GM23338 (cell line): ENCODE measurements around the gene LFNG. TPM values are rescaled to one million over a fixed set of nuclear protein-coding genes. Genes with fewer than 3 reads are reported as not detected.
A peak's percentile ranks its signal among the peaks of the same experiment; 100 is the strongest.
"Not testable (repeated sequence)": the region's sequence is repeated elsewhere in the genome, so short reads cannot be mapped to it uniquely, and the experiment has no call there.

Source experiments
- ATAC-seq: fragments of 200-7000 bp; cut with Tn5 transposase; 3 replicates; pipeline ENCODE4 v1.9.1; 2020
- DNase-seq: peaks from one replicate; pipeline ENCODE4 v3.0.0-alpha.2; 2015; ENCODE audit warnings: low spot score
- H2AFZ ChIP-seq: fragments of 200-600 bp; sonication (generic); 2 replicates; pipeline ENCODE4 v1.8.0; 2016; ENCODE audit warnings: antibody characterized with exemption, mild to moderate bottlenecking, moderate library complexity
- H3F3A ChIP-seq: fragments of 200-600 bp; sonication (generic); replicated peaks from 2 replicates; pipeline ENCODE4 v1.8.0; 2017; ENCODE audit warnings: antibody characterized with exemption, mixed run types, low read depth
- H3K27ac ChIP-seq: fragments of 200-600 bp; sonication (generic); 2 replicates; pipeline ENCODE4 v1.6.1; 2016; ENCODE audit warnings: low read depth
- H3K27me3 ChIP-seq: fragments of 200-600 bp; sonication (generic); 2 replicates; pipeline ENCODE4 v1.8.0; 2016; ENCODE audit warnings: mild to moderate bottlenecking, mixed run types, moderate library complexity; ENCODE audit not compliant: insufficient read depth
- H3K36me3 ChIP-seq: fragments of 200-600 bp; sonication (generic); 2 replicates; pipeline ENCODE4 v1.8.0; 2016; ENCODE audit warnings: mild to moderate bottlenecking; ENCODE audit not compliant: insufficient read depth
- H3K4me1 ChIP-seq: fragments of 200-600 bp; sonication (generic); 2 replicates; pipeline ENCODE4 v1.8.0; 2016; ENCODE audit warnings: mild to moderate bottlenecking, moderate library complexity; ENCODE audit not compliant: insufficient read depth
- H3K4me2 ChIP-seq: fragments of 200-600 bp; sonication (generic); 2 replicates; pipeline ENCODE4 v1.7.1; 2017; ENCODE audit warnings: mixed run types
- H3K4me3 ChIP-seq: fragments of 200-600 bp; sonication (generic); 2 replicates; pipeline ENCODE4 v1.6.1; 2016; ENCODE audit warnings: mixed run types
- H3K79me2 ChIP-seq: fragments of 200-600 bp; sonication (generic); replicated peaks from 2 replicates; pipeline ENCODE4 v1.8.0; 2017; ENCODE audit warnings: mild to moderate bottlenecking; ENCODE audit not compliant: insufficient read depth
- H3K9me2 ChIP-seq: fragments of 200-600 bp; sonication (generic); 2 replicates; pipeline ENCODE4 v1.8.0; 2017; ENCODE audit not compliant: insufficient read depth
- H4K20me1 ChIP-seq: fragments of 200-600 bp; sonication (generic); replicated peaks from 2 replicates; pipeline ENCODE4 v1.8.0; 2017; ENCODE audit warnings: mild to moderate bottlenecking; ENCODE audit not compliant: insufficient read depth
- H3K27ac Mint-ChIP-seq: 2 replicates; pipeline ENCODE4 v1.8.0; 2020; ENCODE audit warnings: inconsistent platforms, mild to moderate bottlenecking, moderate library complexity, mixed read lengths
- H3K27me3 Mint-ChIP-seq: 3 replicates; pipeline ENCODE4 v1.8.0; 2022; ENCODE audit warnings: low read depth, mild to moderate bottlenecking, moderate library complexity, mixed read lengths, inconsistent platforms; ENCODE audit not compliant: insufficient read depth, poor library complexity
- H3K36me3 Mint-ChIP-seq: 3 replicates; pipeline ENCODE4 v1.8.0; 2021; ENCODE audit warnings: low read depth, mild to moderate bottlenecking, inconsistent platforms, moderate library complexity, mixed read lengths
- H3K4me1 Mint-ChIP-seq: 3 replicates; pipeline ENCODE4 v1.8.0; 2020; ENCODE audit warnings: mild to moderate bottlenecking, inconsistent platforms, mixed read lengths
- H3K4me3 Mint-ChIP-seq: 3 replicates; pipeline ENCODE4 v1.8.0; 2021; ENCODE audit warnings: moderate library complexity, mild to moderate bottlenecking, inconsistent platforms, mixed read lengths
- H3K9me3 Mint-ChIP-seq: 3 replicates; pipeline ENCODE4 v1.8.0; 2020; ENCODE audit warnings: moderate library complexity, mild to moderate bottlenecking, inconsistent platforms, mixed read lengths
- EZH2 ChIP-seq: fragments of 200-600 bp; sonication (generic); IDR thresholded peaks from one replicate; pipeline ENCODE4 v1.8.0; 2017; ENCODE audit warnings: antibody characterized with exemption, mild to moderate bottlenecking, low read depth; ENCODE audit not compliant: unreplicated experiment
- EZH2phosphoT487 ChIP-seq: fragments of 200-600 bp; sonication (generic); IDR thresholded peaks from one replicate; pipeline ENCODE4 v1.8.1; 2018; ENCODE audit warnings: antibody characterized with exemption; ENCODE audit not compliant: unreplicated experiment
- ZNF114 ChIP-seq: fragments of 250-450 bp; sonication (Bioruptor Pico); IDR thresholded peaks from 2 replicates; pipeline ENCODE4 v1.5.0; 2020; ENCODE audit warnings: mild to moderate bottlenecking, moderate library complexity
- ZNF462 ChIP-seq: fragments of 250-450 bp; sonication (Bioruptor Pico); IDR thresholded peaks from 2 replicates; pipeline ENCODE4 v1.5.0; 2020; ENCODE audit warnings: mild to moderate bottlenecking, moderate library complexity
- polyA plus RNA-seq: library from polyadenylated mRNA; unstranded; fragments of >200 nt; fragmentation: Nextera tagmentation; extraction: Ambion mirVana; gene quantifications from 2 replicates; pipeline ENCODE4 v1.2.1, GENCODE V29; 2016
- total RNA-seq: library from RNA; depleted of rRNA; stranded (reverse); fragments of >200 nt; shearing (Covaris generic); gene quantifications from 2 replicates; pipeline ENCODE4 v1.2.3, GENCODE V29; 2014

Gene LFNG
- total and polyA plus RNA-seq, 2 experiments from 2014 or later: 1.7 to 35.4 TPM

- not testable (repeated sequence) for H3K4me3 ChIP-seq, H4K20me1 ChIP-seq, H3F3A ChIP-seq, ATAC-seq, H3K4me2 ChIP-seq, DNase-seq, H3K27ac Mint-ChIP-seq, H3K79me2 ChIP-seq, H3K4me3 Mint-ChIP-seq, H3K27ac ChIP-seq, H2AFZ ChIP-seq, H3K36me3 ChIP-seq, H3K9me2 ChIP-seq, H3K4me1 ChIP-seq, H3K27me3 Mint-ChIP-seq, H3K9me3 Mint-ChIP-seq, H3K4me1 Mint-ChIP-seq, H3K27me3 ChIP-seq
- H3K36me3 Mint-ChIP-seq: peaks cover 12% of the 10 kb centered on the region; the same call in 2 of the 3 replicates
Measured at GRCh38 chr7:2535872-2536627, 16.5 kb downstream of the LFNG start.

- Histone ChIP-seq H3F3A (no peaks in the 10 kb centered on the region), H3K4me3 (no peak overlapping the region), H3K27ac (no peak overlapping the region), H2AFZ (no peak overlapping the region), H3K9me2 (no peaks in the 10 kb centered on the region), H3K4me2 (no peak overlapping the region), H3K27me3 (no peaks in the 10 kb centered on the region), H3K4me1 (no peaks in the 10 kb centered on the region), H4K20me1 (0 out of 2 replicates have a peak, but pooled peaks cover 3% of the 10 kb centered on the region), H3K79me2 (no peaks in the 10 kb centered on the region), H3K36me3 (no peaks in the 10 kb centered on the region)
- no peak for TF ChIP-seq ZNF462
- TF ChIP-seq EZH2: no peak
- TF ChIP-seq ZNF114: no peak
- TF ChIP-seq EZH2phosphoT487: no peak
- ATAC-seq: peak; percentile 43
- H3K4me1 Mint-ChIP-seq: no peaks in the 10 kb centered on the region
- H3K9me3 Mint-ChIP-seq: peaks cover 5% of the 10 kb centered on the region; the same call in 2 of the 3 replicates
- H3K27me3 Mint-ChIP-seq: peaks cover 2% of the 10 kb centered on the region
- peak; percentile 49 for DNase-seq
- peaks cover 16% of the 10 kb centered on the region; the same call in 2 of the 3 replicates for H3K36me3 Mint-ChIP-seq
- H3K4me3 Mint-ChIP-seq: no peak overlapping the region
- H3K27ac Mint-ChIP-seq: no peak overlapping the region
Measured at GRCh38 chr7:2537981-2538851, 18.6 kb downstream of the LFNG start.
